GM18858 (cell line): ENCODE measurements around the gene DCUN1D3.
A peak's percentile ranks its signal among the peaks of the same experiment; 100 is the strongest.
"Not testable (repeated sequence)": the region's sequence is repeated elsewhere in the genome, so short reads cannot be mapped to it uniquely, and the experiment has no call there.

Source experiments
- ATAC-seq: cut with Tn5 transposase; IDR thresholded peaks from one replicate; pipeline ENCODE4 v1.9.1; 2021; ENCODE audit not compliant: unreplicated experiment

Gene DCUN1D3

DNA sequence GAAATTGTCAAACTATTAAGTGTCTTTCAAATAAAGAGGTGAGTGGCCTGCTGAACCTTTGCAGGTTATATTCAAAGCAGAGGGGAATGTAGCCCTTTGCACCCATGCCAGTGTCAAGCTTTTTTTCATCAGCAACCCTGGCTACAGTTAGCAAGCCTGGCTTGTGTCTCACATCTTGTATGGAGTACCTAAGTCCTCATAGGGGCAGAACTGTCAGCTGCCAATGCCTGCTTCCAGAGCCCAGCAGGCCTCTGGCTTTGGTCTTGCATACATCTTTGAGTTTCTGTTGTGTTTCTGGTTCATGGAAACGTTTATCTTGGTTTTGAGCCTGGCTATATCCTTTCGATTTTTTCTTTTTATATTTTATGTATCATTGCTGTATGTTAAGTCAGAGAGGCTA is 67.1 kb downstream of the DCUN1D3 start:
- no peak for ATAC-seq

- no peak for ATAC-seq
These were observed 69.8 kb downstream of the DCUN1D3 start for GRCh38 chr16:20830372-20830771.

- ATAC-seq = no peak
These were observed 70.6 kb downstream of the DCUN1D3 start for GRCh38 chr16:20829536-20829935.

- no peak for ATAC-seq
These were observed 74.1 kb downstream of the DCUN1D3 start for GRCh38 chr16:20826039-20826566.

DNA sequence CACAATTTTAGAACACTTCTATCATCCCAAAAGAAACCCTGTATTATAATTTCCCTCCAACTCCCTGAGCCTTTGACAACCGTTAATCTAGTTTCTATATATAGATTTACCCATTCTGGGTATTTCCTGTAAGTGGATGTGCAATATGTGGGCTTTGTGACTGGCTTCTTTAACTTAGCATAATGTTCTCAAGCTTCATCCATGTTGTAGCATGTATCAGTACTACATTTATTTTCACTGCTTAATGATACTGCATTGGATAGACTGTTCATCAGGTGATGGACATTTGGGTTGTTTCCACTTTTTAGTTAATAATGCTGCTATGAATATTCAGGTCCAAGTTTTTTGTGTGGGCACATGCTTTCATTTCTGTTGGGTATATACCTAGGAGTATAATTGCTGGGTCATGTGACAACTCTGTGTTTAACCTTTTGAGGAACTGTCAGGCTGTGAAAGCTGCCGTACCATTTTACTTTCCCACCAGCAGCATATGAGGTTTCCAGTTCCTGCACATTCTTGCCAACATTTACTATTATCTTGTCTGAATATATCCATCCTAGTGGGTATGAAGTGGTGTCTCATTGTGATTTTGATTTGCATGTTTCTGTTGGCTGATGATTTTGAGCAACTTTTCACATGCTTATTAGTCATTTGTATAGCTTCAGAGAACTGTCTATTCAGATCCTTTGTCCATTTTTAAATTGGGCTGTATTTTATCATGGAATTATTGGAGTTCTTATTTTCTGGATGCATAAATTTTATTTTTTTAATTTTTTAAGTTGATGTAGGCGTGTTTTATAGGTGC is 77.4 kb downstream of the DCUN1D3 start:
- no peak for ATAC-seq

GRCh38 chr16:20821682-20822081 is 78.5 kb downstream of the DCUN1D3 start:
- no peak for ATAC-seq

DNA sequence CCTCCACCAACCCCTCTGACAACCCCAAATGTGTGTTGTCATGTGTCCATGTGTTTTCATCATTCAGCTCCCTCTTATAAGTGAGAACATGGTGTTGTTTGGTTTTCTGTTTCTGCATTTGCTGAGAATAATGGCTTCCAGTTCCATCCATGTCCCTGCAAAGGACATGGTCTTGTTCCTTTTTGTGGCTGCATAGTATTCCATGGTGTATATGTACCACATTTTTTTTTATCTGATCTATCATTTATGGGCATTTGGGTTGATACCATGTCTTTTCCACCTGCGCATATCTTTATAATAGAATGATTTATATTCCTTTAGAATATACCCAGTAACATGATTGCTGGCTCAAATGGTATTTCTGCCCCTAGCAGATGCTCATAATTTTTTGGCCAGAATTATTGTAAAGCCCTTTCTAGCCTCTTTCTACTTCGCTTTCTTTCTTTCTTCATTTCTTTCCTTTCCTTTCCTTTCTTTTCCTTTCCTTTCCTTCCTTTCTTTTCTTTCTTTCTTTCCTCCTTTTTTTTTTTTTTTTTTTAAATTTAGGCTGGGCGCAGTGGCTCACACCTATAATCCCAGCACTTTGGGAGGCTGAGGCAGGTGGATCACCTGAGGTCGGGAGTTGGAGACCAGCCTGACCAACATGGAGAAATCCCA is 81.1 kb downstream of the DCUN1D3 start:
- no peak for ATAC-seq

GRCh38 chr16:20814784-20815183 is 85.4 kb downstream of the DCUN1D3 start:
- ATAC-seq = no peak

DNA sequence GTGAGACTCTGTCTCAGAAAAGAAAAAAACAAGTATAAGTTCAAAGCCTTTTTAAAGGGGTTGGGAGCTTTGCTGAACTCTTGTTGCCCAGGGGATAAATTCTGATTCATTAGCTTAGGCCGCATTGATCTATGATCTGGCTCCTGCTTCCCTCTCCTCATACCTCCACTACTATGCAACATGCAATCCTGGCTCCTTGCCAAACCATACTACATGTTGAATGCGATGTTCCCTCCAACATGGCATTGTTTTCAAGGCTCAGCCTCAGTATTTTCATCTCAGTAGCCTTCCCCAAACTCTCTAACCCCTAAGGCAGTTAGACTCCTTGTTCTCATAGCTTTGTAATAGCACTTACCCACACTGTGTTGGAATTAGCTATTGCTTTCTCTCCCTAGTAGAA is 87.6 kb downstream of the DCUN1D3 start:
- no peak for ATAC-seq

DNA sequence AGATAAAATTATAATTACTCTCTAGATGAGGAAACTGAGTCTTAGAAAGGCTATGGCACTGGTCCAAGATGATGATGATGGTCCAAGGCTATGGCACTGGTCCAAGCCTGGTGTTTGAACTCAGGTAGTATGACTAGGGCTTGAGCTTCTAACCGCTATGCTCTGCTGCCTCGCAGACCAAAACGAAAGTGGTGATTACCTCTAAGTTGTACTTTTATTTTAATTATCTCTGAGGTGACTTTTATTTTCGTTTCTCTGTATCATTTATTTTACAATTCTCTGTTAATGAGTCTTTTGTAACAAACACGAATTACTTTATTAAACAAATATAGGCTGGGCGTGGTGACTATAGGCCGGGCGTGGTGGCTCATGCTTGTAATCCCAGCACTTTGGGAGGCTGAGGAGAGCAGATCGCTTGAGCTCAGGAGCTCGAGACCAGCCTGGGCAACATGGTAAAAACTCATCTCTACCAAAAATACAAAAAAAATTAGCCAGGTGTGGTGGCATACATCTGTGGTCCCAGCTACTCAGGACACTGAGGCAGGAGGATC is 88.2 kb downstream of the DCUN1D3 start:
- no peak for ATAC-seq

DNA sequence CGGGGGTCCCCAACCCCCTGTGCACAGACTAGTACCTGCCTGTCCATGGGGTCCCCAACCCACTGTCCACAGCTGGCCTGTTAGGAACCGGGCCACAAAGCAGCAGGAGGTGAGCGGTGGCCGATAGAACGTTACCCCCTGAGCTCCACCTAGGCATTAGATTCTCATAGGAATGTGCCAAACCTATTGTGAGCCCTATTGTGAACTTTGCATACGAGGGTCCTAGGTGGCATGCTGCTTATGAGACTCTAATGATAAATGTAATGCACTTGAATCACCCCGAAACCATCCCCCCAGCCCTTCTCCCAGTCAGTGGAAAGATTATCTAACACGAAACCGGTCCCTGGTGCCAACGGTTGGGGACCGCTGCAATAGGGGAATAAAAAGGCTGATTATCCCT is 92.3 kb downstream of the DCUN1D3 start:
- ATAC-seq = no peak

DNA sequence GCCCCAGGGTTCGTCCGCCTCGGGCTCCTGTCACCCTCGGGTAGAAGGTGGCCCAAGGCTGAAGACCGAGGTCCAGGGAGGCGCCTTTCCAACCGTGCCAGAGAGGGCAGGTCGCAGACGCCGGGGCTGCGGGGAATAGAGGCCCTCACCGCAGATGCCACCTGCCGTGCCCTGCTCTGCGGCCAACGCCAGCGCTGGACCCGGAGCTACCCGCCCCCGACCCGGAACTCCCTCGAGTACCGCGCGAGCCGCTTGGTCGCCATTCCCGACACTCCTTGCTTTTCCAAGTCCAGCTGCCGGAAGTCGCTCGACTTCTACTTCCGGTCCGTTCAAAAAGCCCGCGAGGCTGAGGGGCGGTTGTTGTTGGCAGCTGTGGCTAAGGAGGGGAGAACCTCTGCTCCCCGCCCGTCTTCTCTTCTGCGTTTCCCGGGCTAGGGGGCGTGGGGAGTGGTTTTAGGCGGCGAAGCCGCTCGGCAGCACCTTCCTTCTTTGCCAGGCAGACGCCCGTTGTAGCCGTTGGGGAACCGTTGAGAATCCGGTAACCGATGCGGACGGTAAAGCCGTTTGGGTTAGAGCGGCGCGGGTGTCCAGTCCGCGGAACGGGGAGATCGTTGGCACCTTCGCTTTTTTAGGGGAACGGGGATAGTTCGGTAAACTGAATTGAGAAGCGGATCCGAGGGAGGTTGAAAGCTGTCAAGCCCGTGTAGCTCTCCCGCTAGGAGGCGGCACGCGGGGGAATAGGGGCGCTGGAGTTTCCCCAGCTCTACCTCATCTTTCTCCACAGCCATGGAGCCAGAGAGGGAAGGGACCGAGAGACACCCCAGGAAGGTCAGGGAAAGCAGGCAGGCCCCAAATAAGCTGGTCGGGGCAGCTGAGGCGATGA is 93.7 kb downstream of the DCUN1D3 start, which contains the start of the genes ERI2 and REXO5:
TSS of gene ERI2 (minus strand) at position 305 of the 883 bp plus-strand sequence. CDS start at position 263, 42 bp downstream.
TSS of gene REXO5 (plus strand) at position 360 of the 883 bp plus-strand sequence. CDS start at position 787, 427 bp downstream.
- peak; percentile 49 for ATAC-seq

GRCh38 chr16:20805684-20806167 is 94.4 kb downstream of the DCUN1D3 start:
- ATAC-seq = not testable (repeated sequence)
